Activated CD4-positive, alpha-beta T cell treated with anti-CD3 and anti-CD28 coated beads, Interleukin-2, amount 50 U/mL, for 1 hour (primary cell): ENCODE measurements around the gene NFIC.
"Not testable (repeated sequence)": the region's sequence is repeated elsewhere in the genome, so short reads cannot be mapped to it uniquely, and the experiment has no call there.

ENCODE experiments used
- DNase-seq: peaks from one replicate; pipeline ENCODE4 v3.0.0-alpha.2; 2020

The NFIC gene

DNA sequence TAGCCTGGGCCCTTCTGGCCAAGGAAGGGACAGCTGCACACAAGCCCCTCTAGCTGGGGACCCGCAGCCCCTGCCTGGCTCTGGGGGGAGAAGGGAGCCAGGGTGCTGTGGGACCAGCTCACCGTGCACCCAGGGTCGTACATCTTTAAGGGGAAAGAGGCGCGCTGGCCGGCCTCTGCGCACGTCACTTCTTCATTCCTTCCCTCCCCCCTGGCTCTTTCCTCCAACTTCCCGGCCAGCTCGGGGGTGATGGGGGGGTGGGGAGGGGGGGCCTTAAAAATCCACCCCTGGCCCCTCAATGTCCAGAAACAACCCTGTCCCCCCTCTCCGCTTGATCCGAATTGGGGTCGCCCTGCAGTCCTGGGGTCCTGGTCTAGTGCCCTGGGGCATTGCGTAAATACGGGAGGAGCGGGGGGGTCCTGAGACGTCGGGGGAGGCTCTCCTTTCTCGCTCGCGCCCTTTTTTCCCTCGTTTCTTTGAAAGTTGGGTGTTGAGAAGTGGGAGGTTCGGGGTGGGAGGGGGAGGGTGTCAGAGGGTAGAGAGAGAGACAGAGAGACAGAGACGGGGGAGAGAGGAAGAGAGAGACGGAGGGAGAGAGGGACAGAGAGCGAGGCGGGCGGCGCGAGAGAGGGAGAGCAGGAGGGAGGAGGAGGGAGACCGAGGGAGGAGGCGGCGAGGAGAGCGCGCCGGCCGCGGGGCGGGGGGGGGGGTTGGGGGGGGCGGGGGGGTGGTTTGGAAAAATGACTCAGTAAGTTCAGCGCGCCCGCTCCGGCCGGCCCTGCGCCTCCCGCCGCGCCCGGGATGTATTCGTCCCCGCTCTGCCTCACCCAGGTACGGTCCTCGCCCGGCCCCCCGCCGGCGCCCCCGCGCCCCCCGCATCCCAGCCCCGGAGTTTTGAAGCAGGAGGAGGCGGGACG lies at the start of gene NFIC:
TSS of gene NFIC (plus strand) at position 748 of the 917 bp plus-strand sequence. CDS start at position 802, 54 bp downstream.
- DNase-seq = peak; percentile 38

DNA sequence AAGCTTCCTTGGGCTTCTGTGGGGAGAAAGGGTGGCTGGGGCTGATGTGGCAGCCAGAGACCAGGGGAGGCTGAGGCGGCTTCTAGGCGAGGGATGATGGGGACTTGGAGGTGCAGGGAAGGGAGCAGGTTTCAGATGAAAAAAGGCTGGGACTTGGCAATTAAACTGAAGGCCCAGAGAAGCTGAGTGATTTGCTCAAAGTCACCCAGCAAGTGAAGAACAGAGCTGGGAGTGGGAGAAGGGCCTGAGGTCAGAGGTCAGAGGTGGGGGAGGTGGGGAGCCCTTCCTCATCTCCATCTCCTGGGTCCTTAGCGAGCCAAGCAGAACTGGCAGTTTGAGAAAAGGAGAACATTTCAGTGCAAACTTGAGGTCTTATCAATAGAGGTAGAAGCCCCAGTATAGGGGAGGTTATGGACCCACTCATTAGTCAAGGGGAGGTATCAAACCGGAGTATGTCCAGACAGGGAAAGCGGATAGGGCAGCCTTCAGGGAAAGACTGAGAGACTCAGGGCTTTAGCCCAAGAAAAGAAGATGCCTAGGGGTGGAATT lies 49.6 kb upstream of the NFIC start:
- no peak for DNase-seq

DNA sequence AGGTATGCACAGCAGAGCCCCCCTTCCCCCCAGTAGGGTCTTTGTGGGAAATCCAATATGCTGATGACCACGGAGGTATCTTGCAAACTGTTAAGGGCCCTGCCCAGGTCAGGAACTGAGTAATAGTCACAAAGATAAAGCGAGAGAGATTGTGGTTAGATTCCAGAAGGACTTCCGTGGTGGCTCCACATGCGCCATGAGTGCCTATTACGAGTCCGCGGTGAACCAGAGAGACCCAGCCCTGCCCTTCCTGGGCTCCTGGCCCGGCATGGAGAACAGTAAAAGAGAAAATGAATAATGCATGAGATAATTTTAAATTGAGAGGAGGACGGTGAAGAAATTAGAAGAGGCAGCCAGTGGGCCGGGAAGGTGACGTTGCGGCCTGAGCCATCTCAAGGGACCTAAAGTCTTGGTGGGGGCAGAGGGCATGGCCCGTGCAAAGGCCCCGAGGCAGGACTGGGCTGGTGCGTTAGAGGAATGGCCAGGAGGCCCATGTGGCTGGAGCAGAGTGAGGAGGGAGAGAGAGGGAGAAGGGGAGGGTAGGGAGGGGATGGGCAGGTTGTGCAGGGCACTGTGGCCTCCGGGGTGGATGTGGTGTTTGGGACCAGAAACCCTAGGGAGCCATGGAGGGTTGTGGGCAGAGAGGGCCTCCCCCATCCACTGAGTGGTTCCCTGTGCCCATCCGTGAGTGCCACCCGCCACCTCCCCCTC lies 46.6 kb upstream of the NFIC start:
- DNase-seq = no peak

DNA sequence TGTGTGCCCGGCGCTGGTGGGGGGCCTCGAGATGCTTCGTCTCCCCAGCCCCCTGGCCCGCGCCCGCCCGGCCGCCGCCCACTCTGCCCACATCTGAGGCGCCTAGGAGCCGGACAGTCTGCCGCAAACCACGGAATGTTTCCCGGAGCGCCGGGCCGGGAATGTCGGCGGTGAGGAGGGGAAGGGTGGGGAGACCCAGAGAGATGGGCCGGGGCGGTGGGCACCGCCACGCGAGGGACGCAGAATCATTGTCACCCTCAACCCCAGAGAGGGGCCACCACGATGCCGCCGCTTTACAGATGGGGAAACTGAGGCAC lies 46.1 kb upstream of the NFIC start:
- DNase-seq = no peak

DNA sequence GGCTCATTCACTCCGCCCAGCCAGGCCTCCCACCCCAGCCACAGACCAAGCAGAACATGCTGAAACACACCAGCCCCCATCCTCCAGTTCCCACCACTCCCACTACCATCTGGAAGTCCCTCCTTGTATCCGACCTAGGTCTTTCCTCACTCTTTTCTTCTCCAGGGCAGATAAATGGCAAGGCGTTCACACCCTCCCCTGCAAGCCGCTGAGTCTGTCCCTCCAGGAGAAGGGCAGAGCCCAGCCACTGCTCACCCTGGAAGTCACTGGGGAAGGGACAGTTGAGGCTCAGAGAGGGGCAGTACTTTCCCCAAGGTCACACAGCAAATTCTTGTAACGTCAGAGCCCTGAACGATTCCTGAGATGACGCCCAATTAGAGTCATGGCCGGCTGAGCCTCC lies 45.5 kb upstream of the NFIC start:
- no peak for DNase-seq

DNA sequence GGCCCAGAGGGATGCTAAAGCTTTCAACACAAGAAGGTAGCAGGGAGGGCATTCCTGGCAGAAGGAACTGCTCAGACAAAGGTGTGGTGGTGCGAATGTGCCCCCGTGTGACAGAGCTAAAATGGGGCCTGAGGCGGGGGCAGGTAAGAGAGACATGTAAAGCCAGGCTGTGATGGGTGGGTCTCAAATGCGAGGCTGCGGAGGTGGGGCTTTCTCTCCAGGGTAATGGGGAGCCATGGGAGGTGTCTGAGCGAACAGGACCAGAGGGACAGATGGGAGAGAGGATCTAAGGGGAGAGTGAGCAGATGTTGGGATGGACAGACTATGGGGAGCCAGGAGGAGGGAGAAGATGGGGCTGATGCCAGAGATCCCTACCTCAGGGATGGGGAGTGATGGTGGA lies 44.7 kb upstream of the NFIC start:
- DNase-seq = no peak

DNA sequence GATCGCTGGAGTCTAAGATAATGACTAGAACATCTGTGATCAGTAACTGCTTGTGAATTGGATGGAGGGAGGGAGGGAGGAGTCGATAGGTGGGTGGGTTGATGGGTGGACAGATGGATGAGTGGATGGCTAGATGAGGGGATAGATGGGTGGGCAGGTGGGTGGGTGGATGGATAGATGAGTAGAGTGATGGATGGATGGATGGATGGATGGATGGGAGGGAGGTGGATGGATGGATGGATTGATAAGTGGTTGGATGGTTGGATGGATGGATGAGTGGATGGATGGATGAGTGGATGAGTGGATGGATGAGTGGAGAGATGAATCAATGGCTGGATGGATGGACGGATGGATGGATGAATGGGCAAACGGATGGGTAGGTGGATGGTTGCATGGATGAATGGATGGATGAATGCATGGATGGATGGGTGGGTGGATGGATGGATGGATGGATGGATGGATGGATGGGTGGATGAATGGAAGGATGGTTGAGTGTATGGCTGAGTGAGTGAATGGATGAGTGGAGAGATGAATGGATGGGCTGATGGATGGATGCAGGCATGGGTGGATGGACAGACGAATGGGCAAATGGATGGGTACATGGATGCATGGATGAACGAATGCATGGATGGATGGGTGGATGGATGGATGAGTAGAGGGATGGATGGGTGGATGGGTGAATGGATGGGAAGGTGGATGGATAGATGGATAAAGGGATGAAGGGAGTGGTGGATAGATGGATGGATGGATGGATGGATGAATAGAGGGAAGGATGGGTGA lies 44.0 kb upstream of the NFIC start:
- no peak for DNase-seq

DNA sequence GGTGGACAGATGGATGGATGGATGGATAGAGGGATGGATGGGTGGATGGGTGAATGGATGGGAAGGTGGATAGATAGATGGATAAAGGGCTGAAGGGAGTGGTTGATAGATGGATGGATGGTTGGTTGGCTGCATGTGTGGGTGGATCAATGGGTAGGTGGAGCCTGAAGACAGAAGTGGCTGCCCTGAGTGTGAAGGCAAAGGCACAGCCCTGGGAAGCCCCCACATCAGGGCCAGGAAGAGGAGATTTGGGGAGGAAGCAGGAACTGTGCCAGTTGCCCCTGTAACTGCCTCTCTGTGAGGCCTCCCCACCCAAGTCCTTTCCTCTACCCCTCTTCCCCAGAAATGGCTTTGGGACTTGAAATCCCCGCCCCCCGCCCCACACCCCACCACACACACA lies 43.4 kb upstream of the NFIC start:
- DNase-seq = no peak

DNA sequence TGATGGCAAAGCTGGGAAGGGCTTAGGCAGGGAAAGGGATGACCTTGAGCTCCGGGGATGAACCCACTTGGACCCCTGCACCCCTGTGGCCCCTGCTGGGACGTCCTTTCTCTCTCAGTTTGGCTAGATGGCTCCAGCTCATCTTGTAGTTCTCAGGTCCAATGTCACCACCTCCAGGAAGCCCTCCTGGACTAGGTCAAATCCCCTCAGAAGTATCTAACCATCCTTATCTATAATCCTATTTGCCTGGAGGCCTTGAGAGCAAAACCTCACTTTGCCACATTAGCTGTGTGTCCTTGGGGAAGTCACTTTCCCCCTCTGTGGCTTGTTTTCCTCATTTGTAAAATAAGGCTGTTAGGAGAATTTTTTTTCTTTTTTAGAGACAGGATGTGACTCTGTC lies 42.7 kb upstream of the NFIC start:
- no peak for DNase-seq

DNA sequence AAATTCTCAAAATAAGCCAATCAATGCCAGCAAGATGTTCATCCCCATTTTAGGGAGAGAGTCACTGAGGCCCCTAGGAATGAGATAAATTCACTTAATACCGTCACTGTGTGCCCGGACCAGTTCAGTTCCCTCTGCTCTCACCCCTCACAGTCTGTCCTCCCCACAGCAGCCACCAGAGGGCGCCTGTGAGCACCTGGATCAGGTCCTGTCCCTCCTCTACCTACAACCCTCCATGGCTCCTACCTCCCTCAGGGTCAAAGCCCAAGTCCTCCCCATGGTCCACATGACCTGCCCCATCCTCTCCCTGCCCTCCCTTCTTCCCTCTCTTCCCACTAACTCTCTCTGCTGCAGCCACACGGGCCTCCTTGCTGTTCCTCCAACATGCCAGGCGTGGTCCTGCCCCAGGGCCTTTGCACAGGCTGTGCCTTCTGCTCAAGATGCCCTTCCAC lies 42.0 kb upstream of the NFIC start:
- DNase-seq = peak; percentile 75

DNA sequence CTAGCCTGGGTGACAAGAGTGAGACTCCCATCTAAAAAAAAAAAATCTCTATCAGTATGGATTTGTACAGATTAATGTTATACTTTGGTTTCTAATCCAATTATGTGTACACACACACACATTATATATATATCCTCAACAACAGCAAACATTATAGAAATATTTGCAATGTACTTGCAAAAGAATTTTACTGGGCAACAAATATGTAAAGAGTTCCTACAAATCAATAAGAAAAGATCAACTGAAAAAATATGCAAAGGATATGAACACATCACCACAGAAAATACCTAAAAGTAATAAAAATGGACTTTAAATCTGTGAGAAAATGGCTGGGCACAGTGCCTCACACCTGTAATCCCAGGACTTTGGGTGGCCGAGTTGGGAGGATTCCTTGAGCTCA lies 40.9 kb upstream of the NFIC start:
- no peak for DNase-seq

DNA sequence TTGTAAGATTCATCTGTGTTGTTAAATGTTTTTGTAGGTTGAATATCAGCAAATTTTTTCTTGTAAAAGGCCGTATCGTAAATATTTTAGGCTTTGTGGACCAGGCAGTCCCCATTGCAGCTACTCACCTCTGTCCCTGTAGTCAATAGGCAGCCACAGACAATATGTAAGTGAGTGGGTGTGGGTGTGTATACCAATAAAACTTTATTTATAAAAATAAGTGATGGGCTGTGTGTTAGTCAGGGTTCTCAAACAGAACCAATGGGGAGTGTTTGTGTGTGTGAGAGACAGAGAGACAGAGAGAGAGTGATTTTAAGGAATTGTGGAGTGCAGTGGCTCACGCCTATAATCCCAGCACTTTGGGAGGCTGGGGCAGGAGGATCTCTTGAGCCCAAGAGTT lies 37.6 kb upstream of the NFIC start:
- no peak for DNase-seq

DNA sequence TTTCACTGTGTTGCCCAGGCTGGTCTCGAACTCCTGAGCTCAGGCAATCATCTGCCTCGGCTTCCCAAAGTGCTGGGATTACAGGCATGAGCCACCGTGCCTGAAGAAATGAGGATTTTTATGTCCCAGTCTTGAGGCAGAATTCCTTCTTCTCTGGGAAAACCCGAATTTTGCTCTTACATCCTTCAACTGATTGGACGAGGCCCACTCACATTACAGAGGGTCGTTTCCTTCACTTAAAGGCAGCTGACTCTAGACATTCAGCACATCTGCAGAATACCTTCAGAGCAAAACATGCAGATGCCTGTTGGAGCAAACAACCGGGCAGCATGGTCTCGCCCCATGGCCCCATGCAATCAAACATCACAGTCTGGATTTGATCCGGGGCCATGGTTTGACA lies 36.3 kb upstream of the NFIC start:
- DNase-seq = no peak

DNA sequence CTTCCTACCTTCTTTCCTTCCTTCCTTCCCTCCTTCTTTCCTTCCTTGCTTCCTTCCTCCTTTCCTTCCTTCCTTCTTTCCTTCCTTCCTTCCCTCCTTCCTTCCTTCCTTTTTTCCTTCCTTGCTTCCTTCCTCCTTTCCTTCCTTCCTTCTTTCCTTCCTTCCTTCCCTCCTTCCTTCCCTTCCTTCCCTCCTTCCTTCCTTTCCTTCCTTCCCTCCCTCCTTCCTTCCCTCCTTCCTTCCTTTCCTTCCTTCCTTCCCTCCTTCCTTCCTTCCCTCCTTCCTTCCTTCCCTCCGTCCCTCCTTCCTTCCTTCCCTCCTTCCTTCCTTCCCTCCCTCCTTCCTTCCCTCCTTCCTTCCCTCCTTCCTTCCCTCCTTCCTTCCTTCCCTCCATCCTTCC lies 34.2 kb upstream of the NFIC start:
- DNase-seq = not testable (repeated sequence)

DNA sequence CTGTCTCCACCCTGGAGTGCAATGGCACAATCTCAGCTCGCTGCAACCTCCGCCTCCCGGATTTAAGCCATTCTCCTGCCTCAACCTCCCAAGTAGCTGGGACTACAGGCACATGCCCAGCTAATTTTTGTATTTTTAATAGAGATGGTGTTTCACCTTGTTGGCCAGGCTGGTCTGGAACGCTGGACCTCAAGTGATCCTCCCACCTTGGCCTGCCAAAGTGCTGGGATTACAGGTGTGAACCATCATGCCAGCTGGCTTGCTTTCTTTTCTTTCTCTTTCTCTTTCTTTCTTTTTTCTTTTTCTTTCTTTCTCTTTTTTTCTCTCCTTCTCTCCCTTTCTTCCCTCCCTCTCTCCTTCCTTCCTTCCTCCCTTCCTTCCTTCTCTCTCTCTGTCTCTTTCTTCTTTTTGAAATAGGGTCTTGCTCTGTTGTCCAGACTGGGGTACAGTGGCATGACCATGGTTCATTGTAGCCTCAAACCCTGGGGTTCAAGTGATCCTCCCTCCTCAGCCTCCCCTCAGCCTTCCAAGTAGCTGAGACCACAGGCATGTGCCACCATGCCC lies 33.3 kb upstream of the NFIC start:
- no peak for DNase-seq

DNA sequence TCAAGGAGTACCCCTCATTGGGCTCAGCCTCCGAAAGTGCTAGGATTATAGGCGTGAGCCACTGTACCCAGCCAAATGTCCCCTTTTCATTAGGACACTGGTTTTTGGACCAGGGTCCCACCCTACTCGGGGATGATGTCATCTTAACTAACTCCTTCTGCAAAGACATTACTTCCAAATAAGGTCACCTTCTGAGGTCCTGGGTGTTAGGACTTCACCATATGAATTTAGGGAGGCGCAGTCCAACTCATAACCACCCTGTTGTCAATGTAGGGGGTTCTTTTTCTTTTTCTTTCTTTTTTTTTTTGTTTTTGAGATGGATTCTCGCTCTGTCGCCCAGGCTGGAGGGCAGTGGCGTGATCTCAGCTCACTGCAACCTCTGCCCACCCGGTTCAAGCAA lies 32.7 kb upstream of the NFIC start:
- DNase-seq = no peak

DNA sequence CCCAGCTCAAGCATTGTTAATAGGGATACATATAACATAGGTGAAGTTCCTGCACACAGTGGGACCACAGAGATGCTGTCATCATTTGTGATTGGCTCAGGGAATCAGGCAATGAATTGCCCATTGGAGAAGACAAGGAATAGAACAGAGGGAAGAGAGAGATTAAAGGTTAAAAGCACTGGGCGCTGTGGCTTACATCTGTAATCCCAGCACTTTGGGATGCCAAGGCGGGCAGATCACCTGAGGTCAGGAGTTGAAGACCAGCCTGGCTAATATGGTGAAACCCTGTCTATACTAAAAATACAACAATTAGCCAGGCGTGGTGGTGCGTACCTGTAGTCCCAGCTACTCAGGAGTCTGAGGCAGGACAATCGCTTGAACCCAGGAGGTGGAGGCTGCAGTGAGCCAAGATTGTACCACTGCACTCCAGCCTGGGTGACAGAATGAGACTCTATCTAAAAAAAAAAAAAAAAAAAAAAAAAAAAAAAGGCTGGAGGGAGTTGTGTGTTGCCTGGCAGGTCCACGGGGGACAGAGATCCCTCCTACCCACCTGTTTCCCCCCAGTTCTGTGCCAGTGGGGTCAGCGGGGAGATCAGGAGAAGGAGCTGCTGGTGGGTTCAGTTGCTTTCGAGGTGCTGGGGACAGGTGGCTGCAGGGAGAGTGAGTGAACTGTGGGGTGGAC lies 31.5 kb upstream of the NFIC start:
- not testable (repeated sequence) for DNase-seq

DNA sequence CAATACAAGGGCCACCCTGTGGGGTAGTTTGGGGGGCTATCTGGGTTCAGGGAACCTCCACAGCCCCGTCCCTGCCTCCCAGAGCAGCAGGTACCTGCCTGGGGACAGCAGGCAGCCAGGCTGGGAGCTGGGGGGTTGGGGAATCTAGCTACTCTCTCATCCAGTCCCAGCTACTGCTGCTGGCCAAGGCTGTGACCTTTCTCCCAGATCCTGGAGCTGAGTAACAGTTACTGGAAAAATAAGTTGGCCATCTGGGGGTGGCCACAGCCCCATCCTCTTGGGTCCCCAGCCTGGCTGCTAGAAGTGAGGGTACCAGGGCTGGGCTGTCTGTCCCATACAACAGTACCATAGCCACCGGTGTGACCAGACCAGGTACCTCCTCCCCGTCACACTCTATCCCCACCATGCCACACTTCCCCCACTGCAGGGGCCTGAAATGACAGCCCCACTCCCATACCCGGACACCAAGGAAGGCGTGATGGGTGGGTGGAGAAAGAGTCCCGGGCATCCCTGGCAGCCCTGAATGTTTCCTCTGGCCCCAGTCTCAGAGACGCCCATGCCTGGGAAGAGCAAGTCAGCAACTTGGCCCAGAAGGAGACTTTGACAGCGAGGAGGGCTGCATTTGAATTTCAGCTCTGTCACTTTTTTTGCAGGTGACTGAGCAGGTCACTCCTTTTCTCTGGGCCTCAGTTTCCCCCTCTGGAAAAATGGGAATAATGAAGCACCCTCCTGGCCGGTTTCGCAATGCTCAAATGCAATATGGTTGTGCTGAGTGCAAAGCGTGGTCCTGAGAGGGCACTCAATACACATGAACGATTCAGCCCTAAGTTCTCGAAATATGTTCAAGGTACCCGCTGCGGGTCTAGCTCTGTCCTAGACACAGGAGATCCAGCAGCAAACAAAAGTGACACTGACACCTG lies 30.7 kb upstream of the NFIC start:
- DNase-seq = no peak

DNA sequence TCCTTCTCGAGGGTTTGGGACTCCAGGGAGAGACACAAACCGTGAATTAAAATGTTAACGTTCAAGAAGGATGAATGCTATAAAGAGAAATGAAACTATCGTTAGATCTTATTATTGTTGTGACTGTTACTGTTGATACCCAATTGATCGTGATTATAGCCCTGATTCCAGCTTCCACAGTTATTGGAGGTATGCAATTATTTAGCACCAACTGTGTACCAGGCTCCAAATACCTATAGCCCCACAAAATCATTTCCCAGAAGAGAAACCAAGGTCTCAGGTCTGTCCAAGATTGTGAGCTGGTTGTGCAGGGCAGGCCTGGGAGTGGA lies 30.1 kb upstream of the NFIC start:
- DNase-seq = no peak

DNA sequence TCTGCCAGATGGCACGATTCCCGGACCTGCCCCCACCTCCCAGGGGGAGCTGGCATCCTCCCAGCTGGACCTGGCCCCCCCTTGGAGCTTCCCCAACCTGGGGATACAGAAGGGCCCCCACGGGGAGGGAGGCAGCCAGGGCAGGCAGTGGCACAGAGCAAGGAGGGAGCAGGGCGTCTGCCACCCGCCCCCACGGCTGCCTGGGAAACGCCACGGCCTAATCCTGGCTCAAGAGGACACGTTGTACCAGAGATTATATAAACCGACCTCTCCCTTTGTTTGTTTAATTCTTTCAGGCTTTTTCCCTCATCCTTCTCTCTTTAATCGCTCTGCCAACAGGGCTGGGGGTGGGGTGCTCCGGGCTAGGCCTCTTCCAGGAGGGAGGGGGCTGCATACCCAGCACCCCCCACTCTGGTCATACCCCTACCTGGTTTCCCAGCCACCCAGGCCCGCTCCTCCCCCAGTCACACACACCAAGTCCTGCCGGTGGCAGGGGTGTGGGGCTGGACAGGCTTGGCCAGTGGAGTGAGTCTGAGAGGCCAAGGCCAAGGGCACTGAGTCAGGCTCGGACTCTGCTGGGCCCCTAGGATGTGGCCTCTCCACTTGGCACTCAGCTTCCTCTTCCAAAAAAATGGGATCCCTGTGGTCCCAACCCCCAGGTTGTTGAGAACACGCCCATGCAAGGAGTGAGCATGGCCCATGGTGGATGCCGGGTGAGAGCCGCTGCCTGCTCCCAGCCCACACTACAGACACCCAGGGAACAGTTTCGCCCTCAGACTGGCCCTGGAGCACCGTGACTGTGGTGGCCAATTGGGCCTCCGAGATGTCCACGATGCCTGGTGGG lies 29.5 kb upstream of the NFIC start:
- no peak for DNase-seq
